ENCODE results near the gene IL9. TPM values are rescaled to one million over a fixed set of nuclear protein-coding genes. Genes with fewer than 3 reads are reported as not detected.
A peak's percentile ranks its signal among the peaks of the same experiment; 100 is the strongest.

Gene IL9
- total RNA-seq, 2 donors from 2014 or later: 0.43 to 0.93 TPM

- ATAC-seq: no peak
- DNase-seq (ENCODE audit: low spot score in 2 of 2): no peak
- Mint-ChIP-seq H3K36me3 (no peaks in the 10 kb centered on the region), H3K9me3 (no peaks in the 10 kb centered on the region), H3K27ac (no peak overlapping the region)
Measured at GRCh38 chr5:135901633-135902032, 6.0 kb upstream of the IL9 start.

GRCh38 chr5:135900276-135900675, 4.6 kb upstream of the IL9 start:
- Mint-ChIP-seq H3K9me3 (no peaks in the 10 kb centered on the region), H3K36me3 (no peaks in the 10 kb centered on the region), H3K27ac (no peak overlapping the region)
- ATAC-seq: no peak
- no peak for DNase-seq (ENCODE audit: low spot score in 2 of 2)

- ATAC-seq (no peak), DNase-seq (ENCODE audit: low spot score in 2 of 2) (no peak)
- Mint-ChIP-seq H3K9me3 (no peaks in the 10 kb centered on the region), H3K36me3 (no peaks in the 10 kb centered on the region), H3K27ac (no peak overlapping the region)
Measured at GRCh38 chr5:135898651-135899050, 3.0 kb upstream of the IL9 start.

GRCh38 chr5:135894789-135895188, 852 bp downstream of the IL9 start:
- Mint-ChIP-seq H3K36me3 (no peaks in the 10 kb centered on the region), H3K27ac (no peak overlapping the region), H3K9me3 (no peaks in the 10 kb centered on the region)
- no peak for DNase-seq (ENCODE audit: low spot score in 2 of 2)
- no peak for ATAC-seq

- DNase-seq (ENCODE audit: low spot score in 2 of 2) (no peak), ATAC-seq (no peak)
- H3K36me3 Mint-ChIP-seq: no peaks in the 10 kb centered on the region
- no peaks in the 10 kb centered on the region for H3K9me3 Mint-ChIP-seq
- no peak overlapping the region for H3K27ac Mint-ChIP-seq
Measured at GRCh38 chr5:135894276-135894675, 1.4 kb downstream of the IL9 start.

- DNase-seq (ENCODE audit: low spot score in 2 of 2) (no peak), ATAC-seq (no peak)
- Mint-ChIP-seq H3K9me3 (no peaks in the 10 kb centered on the region), H3K36me3 (no peaks in the 10 kb centered on the region), H3K27ac (no peak overlapping the region)
Measured at GRCh38 chr5:135891791-135892190, 3.9 kb downstream of the IL9 start.

- ATAC-seq (no peak), DNase-seq (ENCODE audit: low spot score in 2 of 2) (no peak)
- no peaks in the 10 kb centered on the region for H3K9me3 Mint-ChIP-seq
- H3K36me3 Mint-ChIP-seq: no peaks in the 10 kb centered on the region
- no peak overlapping the region for H3K27ac Mint-ChIP-seq
Measured at GRCh38 chr5:135891268-135891667, 4.4 kb downstream of the IL9 start.

- Mint-ChIP-seq H3K27ac (no peak overlapping the region), H3K36me3 (no peaks in the 10 kb centered on the region), H3K9me3 (no peaks in the 10 kb centered on the region)
- peak; percentile 88 to 93 for ATAC-seq
- peak; percentile 45 to 70 for DNase-seq (ENCODE audit: low spot score in 2 of 2)
Measured at GRCh38 chr5:135890867-135891266, 4.8 kb downstream of the IL9 start.

GRCh38 chr5:135890296-135890695, 5.3 kb downstream of the IL9 start:
- ATAC-seq: no peak
- Mint-ChIP-seq H3K36me3 (no peaks in the 10 kb centered on the region), H3K9me3 (no peaks in the 10 kb centered on the region), H3K27ac (no peak overlapping the region)
- no peak for DNase-seq (ENCODE audit: low spot score in 2 of 2)

- H3K27ac Mint-ChIP-seq: no peak overlapping the region
- ATAC-seq: no peak
- no peak for DNase-seq (ENCODE audit: low spot score in 2 of 2)
- H3K9me3 Mint-ChIP-seq: no peaks in the 10 kb centered on the region
- H3K36me3 Mint-ChIP-seq: no peaks in the 10 kb centered on the region
Measured at GRCh38 chr5:135887881-135888614, 7.6 kb downstream of the IL9 start.

GRCh38 chr5:135887447-135887864, 8.2 kb downstream of the IL9 start:
- H3K27ac Mint-ChIP-seq: no peak overlapping the region
- H3K9me3 Mint-ChIP-seq: no peaks in the 10 kb centered on the region
- DNase-seq (ENCODE audit: low spot score in 2 of 2): peak in 1 of 2 donors; percentile 69
- ATAC-seq: peak; percentile 65 to 77
- H3K36me3 Mint-ChIP-seq: no peaks in the 10 kb centered on the region

GRCh38 chr5:135886136-135886535, 9.5 kb downstream of the IL9 start:
- no peak for ATAC-seq
- Mint-ChIP-seq H3K9me3 (no peaks in the 10 kb centered on the region), H3K27ac (no peak overlapping the region)

GRCh38 chr5:135885031-135885430, 10.6 kb downstream of the IL9 start:
- Mint-ChIP-seq H3K36me3 (no peaks in the 10 kb centered on the region), H3K9me3 (no peaks in the 10 kb centered on the region), H3K27ac (no peak overlapping the region)
- DNase-seq (ENCODE audit: low spot score in 2 of 2) (no peak), ATAC-seq (no peak)

More at GRCh38 chr5:135886136-135886535, 9.5 kb downstream of the IL9 start:
- DNase-seq (ENCODE audit: low spot score in 2 of 2): no peak
- no peaks in the 10 kb centered on the region for H3K36me3 Mint-ChIP-seq

- Mint-ChIP-seq H3K27ac (no peak overlapping the region), H3K36me3 (no peaks in the 10 kb centered on the region), H3K9me3 (no peaks in the 10 kb centered on the region)
- ATAC-seq (no peak), DNase-seq (ENCODE audit: low spot score in 2 of 2) (no peak)
Measured at GRCh38 chr5:135883441-135883840, 12.2 kb downstream of the IL9 start.

- DNase-seq (ENCODE audit: low spot score in 2 of 2) (no peak), ATAC-seq (no peak)
- Mint-ChIP-seq H3K27ac (no peak overlapping the region), H3K36me3 (no peaks in the 10 kb centered on the region), H3K9me3 (no peaks in the 10 kb centered on the region)
Measured at GRCh38 chr5:135883026-135883425, 12.6 kb downstream of the IL9 start.

GRCh38 chr5:135881819-135882218, 13.8 kb downstream of the IL9 start:
- ATAC-seq: no peak
- H3K27ac Mint-ChIP-seq: no peak overlapping the region

GRCh38 chr5:135881244-135881643, 14.4 kb downstream of the IL9 start:
- H3K27ac Mint-ChIP-seq: no peak overlapping the region
- ATAC-seq (no peak), DNase-seq (ENCODE audit: low spot score in 2 of 2) (no peak)
- no peaks in the 10 kb centered on the region for H3K9me3 Mint-ChIP-seq
- no peaks in the 10 kb centered on the region for H3K36me3 Mint-ChIP-seq

More at GRCh38 chr5:135881819-135882218, 13.8 kb downstream of the IL9 start:
- DNase-seq (ENCODE audit: low spot score in 2 of 2): no peak
- H3K36me3 Mint-ChIP-seq: no peaks in the 10 kb centered on the region
- H3K9me3 Mint-ChIP-seq: no peaks in the 10 kb centered on the region

GRCh38 chr5:135880801-135881200, 14.8 kb downstream of the IL9 start:
- Mint-ChIP-seq H3K9me3 (no peaks in the 10 kb centered on the region), H3K36me3 (no peaks in the 10 kb centered on the region), H3K27ac (no peak overlapping the region)
- DNase-seq (ENCODE audit: low spot score in 2 of 2): no peak
- no peak for ATAC-seq

Measured in activated naive CD4-positive, alpha-beta T cell treated with anti-CD3 and anti-CD28 coated beads, Interleukin-2, amount 50 U/mL, for 72 hours (primary cell).